HL-60/S4 (cell line): ENCODE data around the gene ZNF586.
"Not testable (repeated sequence)": the region's sequence is repeated elsewhere in the genome, so short reads cannot be mapped to it uniquely, and the experiment has no call there.

ENCODE experiments used
- in situ Hi-C: fragments of 300-500 bp; cut with MboI; formaldehyde crosslinking; loops from 2 replicates; pipeline ENCODE4 v1.14.3; 2022; ENCODE audit warnings: low sequenced_read_pairs

ZNF586 gene

GRCh38 chr19:57821501-57821900 lies 52.0 kb downstream of the ZNF586 start:
- in situ Hi-C loops = not testable (repeated sequence)

GRCh38 chr19:57823155-57823554 lies 53.7 kb downstream of the ZNF586 start:
- in situ Hi-C loops = not testable (repeated sequence)

- in situ Hi-C loops = not testable (repeated sequence)
These were observed 54.1 kb downstream of the ZNF586 start for GRCh38 chr19:57823608-57824007.

- in situ Hi-C loops = no loop called here
These were observed 56.0 kb downstream of the ZNF586 start for GRCh38 chr19:57825511-57825910.

GRCh38 chr19:57829316-57829715 lies 59.8 kb downstream of the ZNF586 start:
- in situ Hi-C loops = no loop called here

- in situ Hi-C loops = no loop called here
These were observed 60.7 kb downstream of the ZNF586 start, which contains the start of gene ZNF587B for GRCh38 chr19:57830071-57830602. Gene ZNF587B, plus strand, starts transcription at chr19:57830299. Its CDS starts 230 bp downstream, at chr19:57830529.
